Adrenal gland (tissue), 5 donors: ENCODE data around the gene TBX4.

Experiments
- CTCF ChIP-seq, 6 experiments: fragments of 450-650 bp in 4 of 6; fragments of 200-600 bp in 2 of 6; sonication (generic) in 1 of 6; IDR thresholded peaks; 1 replicate in 5 of 6; 2 replicates in 1 of 6; pipeline versions ENCODE4 v1.5.1 to v1.8.0; 2016 to 2021; ENCODE audit warnings: antibody characterized with exemption in 6 of 6, mild to moderate bottlenecking in 2 of 6, moderate library complexity in 1 of 6
- POLR2A ChIP-seq, 2 donors: fragments of 450-650 bp; IDR thresholded peaks; one replicate each; pipeline ENCODE4 v1.6.1; 2017; ENCODE audit warnings: antibody characterized with exemption in 2 of 2, mild to moderate bottlenecking in 2 of 2, moderate library complexity in 1 of 2
- donor health status: DM: no; HTN: no; CAD: no.

- TF ChIP-seq CTCF (IDR thresholded peaks at IDR 0.05) = no peak
- no peak for TF ChIP-seq POLR2A (IDR thresholded peaks at IDR 0.05)
Measured at GRCh38 chr17:61484174-61484573, 32.0 kb downstream of the TBX4 start.
